LHCN-M2 (cell line): ENCODE results near the gene NUMBL. TPM values are rescaled to one million over a fixed set of nuclear protein-coding genes. Genes with fewer than 3 reads are reported as not detected.

Experiments
- total RNA-seq: library from RNA; depleted of rRNA; stranded (reverse); fragments of >200 nt; gene quantifications from 2 replicates; pipeline ENCODE4 v1.2.3, GENCODE V29; 2014; rRNA removed

Gene NUMBL
- total RNA-seq, 1 experiment from 2014 or later = 41.3 TPM

Other genes starting within 250 kb of the NUMBL start
- gene SERTAD3, start 246.3 kb downstream of the NUMBL start, total RNA-seq = 22.8 and 24.1 TPM in 2 replicates
- 83.3 and 92.0 TPM in 2 replicates for gene BLVRB, start 224.9 kb downstream of the NUMBL start, total RNA-seq
- 0.34 and 0.38 TPM in 2 replicates for gene SPTBN4, start 223.7 kb downstream of the NUMBL start, total RNA-seq
- gene SHKBP1, start 113.8 kb downstream of the NUMBL start, total RNA-seq = 63.5 and 85.6 TPM in 2 replicates
- 5.0 and 7.3 TPM in 2 replicates for gene LTBP4, start 89.3 kb downstream of the NUMBL start, total RNA-seq
- gene COQ8B, start 26.2 kb upstream of the NUMBL start, total RNA-seq = 37.2 and 54.7 TPM in 2 replicates
- 9.2 and 11.1 TPM in 2 replicates for gene ITPKC, start 26.5 kb upstream of the NUMBL start, total RNA-seq
- gene ACTMAP, start 59.8 kb upstream of the NUMBL start, total RNA-seq = 1.6 and 2.0 TPM in 2 replicates
- gene SNRPA, start 60.6 kb upstream of the NUMBL start, total RNA-seq = 97.5 and 115 TPM in 2 replicates
- gene MIA, start 84.9 kb upstream of the NUMBL start, total RNA-seq = not detected in 2 replicates
- gene RAB4B, start 87.6 kb upstream of the NUMBL start, total RNA-seq = 19.7 and 28.6 TPM in 2 replicates
- 99.8 and 101 TPM in 2 replicates for gene EGLN2, start 108.5 kb upstream of the NUMBL start, total RNA-seq
- not detected in 2 replicates for gene CYP2A6, start 159.8 kb upstream of the NUMBL start, total RNA-seq
- not detected in 2 replicates for gene CYP2A7, start 191.6 kb upstream of the NUMBL start, total RNA-seq